GM12878 (cell line): ENCODE results near the gene COL11A1.

Experiments used
- CHD4 ChIP-seq: fragments of 200-600 bp; sonication (generic); IDR thresholded peaks from 2 replicates; pipeline ENCODE4 v1.6.1; 2016; ENCODE audit warnings: mild to moderate bottlenecking
- EZH2 ChIP-seq: IDR thresholded peaks from 2 replicates; pipeline ENCODE4 v1.6.1; 2012; ENCODE audit warnings: low read depth, mild to moderate bottlenecking, control low read depth, inconsistent platforms, low read length, borderline replicate concordance; ENCODE audit not compliant: control insufficient read depth
- ZNF274 ChIP-seq: IDR thresholded peaks from one replicate; pipeline ENCODE4 v1.8.0; 2011; ENCODE audit not compliant: insufficient read length, insufficient read depth

GRCh38 chr1:102836991-102837390 lies 271.3 kb downstream of the COL11A1 start:
- TF ChIP-seq ZNF274 (no peak), CHD4 (no peak), EZH2 (no peak)
